KOPT-K1 (cell line): ENCODE results near the gene MAP3K8.
A peak's percentile ranks its signal among the peaks of the same experiment; 100 is the strongest.
"Not testable (repeated sequence)": the region's sequence is repeated elsewhere in the genome, so short reads cannot be mapped to it uniquely, and the experiment has no call there.

Source experiments
- H3K27ac ChIP-seq: fragments of 200-600 bp; sonication (generic); 2 replicates; pipeline ENCODE4 v1.5.1; 2016; ENCODE audit warnings: antibody characterized with exemption, mild to moderate bottlenecking, low read depth, low read length; ENCODE audit not compliant: poor library complexity, severe bottlenecking
- H3K36me3 ChIP-seq: fragments of 200-600 bp; sonication (generic); 2 replicates; pipeline ENCODE4 v1.5.1; 2017; ENCODE audit warnings: antibody characterized with exemption, mild to moderate bottlenecking, low read length, moderate library complexity; ENCODE audit not compliant: insufficient read depth
- H3K9me3 ChIP-seq: fragments of 200-600 bp; sonication (generic); 2 replicates; pipeline ENCODE4 v1.5.1; 2017; ENCODE audit warnings: antibody characterized with exemption, low read length, mild to moderate bottlenecking; ENCODE audit not compliant: insufficient read depth, poor library complexity, severe bottlenecking

Gene MAP3K8

DNA sequence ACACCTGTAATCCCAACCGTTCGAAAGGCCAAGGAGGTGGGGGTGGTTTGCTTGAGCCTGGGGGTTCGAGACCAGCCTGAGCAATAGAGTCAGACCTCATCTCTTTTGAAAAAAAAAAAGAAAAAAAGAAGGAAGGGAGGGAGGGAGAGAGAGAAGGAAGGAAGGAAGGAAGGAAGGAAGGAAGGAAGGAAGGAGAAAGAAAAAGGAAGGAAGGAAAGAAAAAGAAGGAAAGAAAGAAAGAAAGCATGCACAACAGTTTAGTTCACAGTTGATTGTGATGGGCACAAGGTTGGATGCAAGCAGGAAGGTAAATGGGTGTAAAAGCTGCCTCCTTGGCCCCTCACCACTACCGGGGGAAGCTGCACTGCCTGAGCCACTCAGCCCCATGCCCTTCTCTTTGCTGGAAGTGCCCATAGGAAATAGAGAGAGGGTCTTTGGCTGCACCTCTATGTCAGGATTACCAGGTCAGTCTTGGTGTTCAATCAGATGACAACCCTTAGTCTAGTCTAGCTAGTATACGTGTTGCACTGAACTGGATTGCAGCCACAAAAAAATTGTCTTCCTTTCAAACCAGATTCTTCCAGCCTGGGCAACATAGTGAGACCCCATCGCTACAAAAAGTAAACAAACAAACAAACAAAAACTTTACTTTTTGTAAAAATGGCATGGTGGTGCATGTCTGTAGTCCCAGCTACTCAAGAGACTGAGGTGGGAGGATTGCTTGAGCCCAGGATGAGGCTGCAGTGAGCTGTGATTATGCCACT is 20.0 kb downstream of the MAP3K8 start:
- no peak overlapping the region for H3K27ac ChIP-seq
- no peaks in the 10 kb centered on the region for H3K36me3 ChIP-seq
- no peaks in the 10 kb centered on the region for H3K9me3 ChIP-seq

DNA sequence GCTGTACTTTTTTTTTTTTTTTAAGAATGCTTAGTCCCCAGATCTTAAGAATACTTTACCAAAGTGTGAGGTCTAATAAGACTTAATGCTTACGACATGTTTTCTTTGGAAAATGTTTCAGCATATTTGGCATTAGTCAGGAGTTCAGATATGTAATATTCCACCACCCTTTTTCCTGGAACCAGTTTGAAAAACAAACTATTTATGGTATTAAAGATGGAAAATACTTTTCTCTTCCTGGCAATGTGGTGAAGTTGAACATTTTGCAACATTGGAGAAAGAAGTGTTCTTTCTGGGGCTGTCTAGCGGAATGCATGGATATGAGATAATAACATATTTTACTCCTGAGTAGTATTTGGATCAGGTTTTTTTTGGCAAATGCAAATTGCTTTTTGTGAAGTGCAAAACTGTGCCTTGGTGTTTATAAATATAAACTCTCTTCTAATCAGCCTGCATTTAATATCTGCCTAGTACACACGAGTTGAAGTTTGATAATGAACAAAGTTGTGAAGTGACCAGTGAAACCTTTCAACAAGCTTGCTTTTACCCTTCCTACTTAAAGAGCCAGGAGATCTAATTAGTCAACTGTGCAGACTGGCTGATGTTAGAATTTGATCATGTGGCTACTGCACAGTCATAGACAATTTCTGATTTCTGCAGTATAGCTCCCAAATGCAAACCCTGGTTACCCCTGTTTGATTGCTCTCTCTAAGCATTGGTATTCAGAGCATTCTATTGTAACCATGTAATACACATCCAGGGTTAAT is 20.9 kb downstream of the MAP3K8 start:
- Histone ChIP-seq H3K36me3 (no peaks in the 10 kb centered on the region), H3K27ac (peak overlapping the region; percentile 44), H3K9me3 (no peaks in the 10 kb centered on the region)

DNA sequence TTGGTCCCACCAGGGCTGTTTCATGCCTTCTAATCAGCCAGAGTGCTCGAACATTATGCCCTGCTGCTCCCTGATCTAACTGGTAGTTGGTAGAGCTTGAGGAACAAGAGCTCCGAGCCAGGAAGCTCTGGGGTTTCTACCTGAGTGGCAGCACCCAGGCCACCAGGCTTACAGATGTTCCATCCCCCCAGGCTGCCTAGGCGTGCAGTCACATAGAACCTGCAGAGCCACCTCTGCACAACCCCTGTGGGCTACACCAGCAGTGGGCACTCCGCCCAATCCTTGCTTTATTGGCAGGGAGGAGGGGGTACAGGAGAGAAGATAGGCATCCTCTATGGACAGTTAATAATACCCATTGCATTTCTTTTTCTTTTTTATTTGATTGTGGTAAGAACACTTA is 21.8 kb downstream of the MAP3K8 start:
- Histone ChIP-seq H3K36me3 (no peaks in the 10 kb centered on the region), H3K27ac (peak overlapping the region; percentile 44), H3K9me3 (no peaks in the 10 kb centered on the region)

DNA sequence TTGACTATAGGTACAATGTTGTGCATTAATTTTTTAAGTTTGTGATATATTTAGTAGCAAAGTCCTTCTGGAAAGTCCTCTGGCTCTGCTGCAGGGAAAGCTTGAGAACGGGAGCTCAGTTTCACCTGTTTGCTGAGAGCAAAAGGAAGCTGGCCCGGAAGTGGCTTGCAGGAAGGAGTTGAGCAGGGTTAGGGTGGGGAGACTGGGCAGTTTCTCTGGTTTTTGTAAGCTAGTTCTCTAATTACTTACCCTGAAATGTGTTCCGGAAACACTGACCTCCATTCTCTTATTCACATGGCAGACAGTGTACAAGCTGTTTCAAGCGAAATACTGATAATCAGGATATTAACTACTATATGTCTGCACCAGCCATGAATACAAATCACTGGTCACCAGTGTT is 22.3 kb downstream of the MAP3K8 start:
- peak overlapping the region; percentile 44 for H3K27ac ChIP-seq
- no peaks in the 10 kb centered on the region for H3K36me3 ChIP-seq

DNA sequence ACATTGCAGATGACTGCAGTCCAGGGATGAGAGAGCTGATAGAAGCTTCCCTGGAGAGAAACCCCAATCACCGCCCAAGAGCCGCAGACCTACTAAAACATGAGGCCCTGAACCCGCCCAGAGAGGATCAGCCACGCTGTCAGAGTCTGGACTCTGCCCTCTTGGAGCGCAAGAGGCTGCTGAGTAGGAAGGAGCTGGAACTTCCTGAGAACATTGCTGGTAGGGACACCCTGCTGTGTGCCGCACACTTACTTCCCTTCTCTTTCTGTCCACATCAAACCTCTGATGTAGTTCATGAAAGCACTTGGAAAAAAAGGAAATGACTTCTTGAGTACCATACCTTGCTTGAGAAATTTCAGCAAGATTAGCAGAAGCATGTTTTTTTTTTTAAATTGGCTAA is 25.3 kb downstream of the MAP3K8 start:
- Histone ChIP-seq H3K27ac (no peak overlapping the region), H3K36me3 (no peaks in the 10 kb centered on the region), H3K9me3 (no peaks in the 10 kb centered on the region)

More for the DNA sequence above, 22.3 kb downstream of the MAP3K8 start:
- no peaks in the 10 kb centered on the region for H3K9me3 ChIP-seq

DNA sequence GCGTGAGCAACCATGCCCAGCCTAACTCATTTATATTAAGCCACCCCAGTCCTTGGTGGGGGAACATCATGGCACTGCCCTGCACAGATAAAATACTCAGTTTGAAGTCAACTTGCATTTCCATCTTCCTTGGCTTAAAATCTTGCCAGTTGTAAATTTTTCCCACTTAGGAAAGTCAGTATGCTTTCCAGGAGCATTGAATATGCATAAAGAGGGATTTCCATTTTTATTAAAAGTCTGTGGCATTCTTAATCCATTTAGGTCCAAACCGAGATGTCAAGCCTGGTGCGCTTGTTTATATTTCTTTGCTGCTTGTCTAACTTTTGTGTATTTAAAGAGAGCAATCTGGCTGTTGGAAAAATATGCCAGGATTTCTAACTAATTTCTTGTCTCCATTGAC is 26.1 kb downstream of the MAP3K8 start:
- no peaks in the 10 kb centered on the region for H3K9me3 ChIP-seq
- H3K36me3 ChIP-seq: no peaks in the 10 kb centered on the region
- no peak overlapping the region for H3K27ac ChIP-seq

DNA sequence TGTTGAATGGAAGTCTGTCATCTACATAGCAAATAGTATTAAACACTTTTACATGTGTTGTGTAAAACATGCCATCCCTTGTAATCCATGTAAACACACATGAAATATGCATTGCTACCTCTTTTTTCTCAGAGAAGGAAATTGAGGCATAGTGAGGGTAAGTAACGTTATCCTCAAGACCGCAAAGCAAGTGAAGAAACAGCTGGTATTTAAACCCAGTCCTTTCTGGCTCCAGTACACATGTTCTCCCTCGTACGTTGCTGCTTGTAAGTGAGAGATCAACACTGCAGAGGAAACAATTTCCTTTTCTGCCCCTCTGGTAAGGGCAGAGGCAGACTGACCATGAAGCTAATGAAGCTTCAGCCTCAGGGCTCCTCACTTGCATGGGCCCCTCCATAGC is 28.5 kb downstream of the MAP3K8 start:
- Histone ChIP-seq H3K27ac (no peak overlapping the region), H3K9me3 (no peaks in the 10 kb centered on the region)

DNA sequence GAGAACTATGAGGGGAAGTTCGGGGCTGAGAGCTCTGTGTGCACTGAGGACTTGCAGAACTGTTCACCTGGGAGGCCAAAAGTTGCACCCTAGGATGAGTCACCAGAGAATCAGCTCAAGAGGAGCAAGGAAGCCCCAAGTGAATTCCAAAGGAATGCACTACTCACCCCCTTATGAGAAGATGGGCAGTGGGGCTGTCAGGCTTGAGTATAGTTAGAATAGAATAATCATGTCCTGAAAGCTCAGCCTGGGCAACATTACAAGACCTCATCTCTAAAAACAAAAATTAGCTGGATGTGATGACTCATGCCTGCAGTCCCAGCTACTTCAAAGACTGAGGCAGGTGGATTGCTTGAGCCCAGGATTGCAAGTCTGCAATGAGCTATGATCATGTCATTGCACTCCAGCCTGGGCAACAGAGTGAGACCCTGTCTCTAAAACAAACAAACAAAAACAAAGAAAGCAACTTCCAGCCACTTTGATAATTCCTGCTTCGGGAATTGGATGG is 30.0 kb downstream of the MAP3K8 start:
- Histone ChIP-seq H3K27ac (no peak overlapping the region), H3K9me3 (no peaks in the 10 kb centered on the region), H3K36me3 (no peaks in the 10 kb centered on the region)

More for the DNA sequence above, 28.5 kb downstream of the MAP3K8 start:
- no peaks in the 10 kb centered on the region for H3K36me3 ChIP-seq

DNA sequence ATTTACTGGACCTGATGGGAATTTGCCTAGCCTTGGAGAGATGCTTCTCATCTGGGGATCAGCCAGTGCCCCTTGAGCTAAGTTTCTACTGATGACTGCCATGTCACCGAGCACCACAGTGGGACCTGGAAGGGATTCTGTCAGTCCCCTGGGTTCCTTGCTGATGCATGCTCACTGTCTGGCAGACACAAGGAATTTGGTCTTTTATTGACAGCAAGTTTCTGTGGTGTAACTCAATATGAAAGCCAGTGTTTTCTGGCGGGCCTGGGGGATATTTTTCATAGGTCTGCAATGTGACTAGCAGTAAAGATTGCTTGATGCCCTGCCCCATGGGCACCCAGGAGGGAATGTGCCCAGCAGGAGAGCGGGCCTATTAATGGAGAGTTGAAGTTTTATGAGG is 30.7 kb downstream of the MAP3K8 start:
- Histone ChIP-seq H3K27ac (no peak overlapping the region), H3K36me3 (no peaks in the 10 kb centered on the region), H3K9me3 (no peaks in the 10 kb centered on the region)

DNA sequence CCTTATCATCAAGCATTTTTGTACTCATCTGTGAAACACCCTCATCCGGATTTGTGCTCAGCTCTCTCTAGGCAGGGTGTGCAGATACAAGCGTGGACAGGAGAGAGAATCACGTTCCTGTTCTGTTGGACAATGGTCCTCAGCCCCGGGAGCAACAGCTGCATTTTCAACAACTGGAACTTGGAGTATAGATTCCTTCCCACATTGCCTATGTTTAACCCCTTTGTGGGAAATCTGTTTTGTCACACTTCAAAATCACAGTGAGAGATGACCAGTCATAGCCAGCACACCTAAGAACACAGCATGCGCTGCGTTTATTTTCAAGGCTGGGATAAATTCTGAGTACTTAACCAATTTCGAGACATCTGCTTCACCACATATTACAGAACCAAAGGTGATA is 32.5 kb downstream of the MAP3K8 start:
- Histone ChIP-seq H3K9me3 (no peaks in the 10 kb centered on the region), H3K36me3 (no peaks in the 10 kb centered on the region), H3K27ac (no peak overlapping the region)

DNA sequence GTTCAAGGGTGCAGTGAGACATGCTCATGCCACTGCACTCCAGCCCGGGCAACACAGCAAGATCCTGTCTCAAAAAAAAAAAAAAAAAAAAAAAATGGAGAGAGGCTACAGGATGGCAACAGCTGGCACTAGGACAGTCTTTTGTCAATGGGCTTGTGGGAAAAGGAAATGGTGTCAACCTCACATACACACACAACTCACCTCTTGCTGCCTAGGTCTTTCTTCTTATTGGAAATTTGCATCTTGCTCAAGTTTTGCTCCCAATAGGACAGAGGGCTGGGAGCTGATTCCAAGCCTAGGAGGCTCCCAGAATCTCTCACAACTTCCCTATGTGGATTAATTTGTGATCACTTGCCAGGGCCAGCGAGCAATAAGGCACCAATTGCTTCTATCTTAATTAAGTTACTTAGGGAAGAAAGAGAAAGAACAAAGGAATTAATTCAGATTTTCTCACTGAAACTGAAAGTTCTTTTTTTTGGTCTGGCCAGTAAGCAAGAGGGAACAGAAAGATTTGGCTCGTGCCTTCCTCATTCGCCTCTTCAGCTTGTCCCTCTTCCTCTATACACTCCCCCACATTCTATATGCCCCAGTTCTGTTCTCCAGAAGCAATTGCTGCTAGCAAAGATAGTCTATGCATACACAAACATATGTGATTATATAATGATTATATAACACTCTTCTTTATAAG is 33.8 kb downstream of the MAP3K8 start:
- Histone ChIP-seq H3K27ac (no peak overlapping the region), H3K9me3 (no peaks in the 10 kb centered on the region), H3K36me3 (no peaks in the 10 kb centered on the region)

DNA sequence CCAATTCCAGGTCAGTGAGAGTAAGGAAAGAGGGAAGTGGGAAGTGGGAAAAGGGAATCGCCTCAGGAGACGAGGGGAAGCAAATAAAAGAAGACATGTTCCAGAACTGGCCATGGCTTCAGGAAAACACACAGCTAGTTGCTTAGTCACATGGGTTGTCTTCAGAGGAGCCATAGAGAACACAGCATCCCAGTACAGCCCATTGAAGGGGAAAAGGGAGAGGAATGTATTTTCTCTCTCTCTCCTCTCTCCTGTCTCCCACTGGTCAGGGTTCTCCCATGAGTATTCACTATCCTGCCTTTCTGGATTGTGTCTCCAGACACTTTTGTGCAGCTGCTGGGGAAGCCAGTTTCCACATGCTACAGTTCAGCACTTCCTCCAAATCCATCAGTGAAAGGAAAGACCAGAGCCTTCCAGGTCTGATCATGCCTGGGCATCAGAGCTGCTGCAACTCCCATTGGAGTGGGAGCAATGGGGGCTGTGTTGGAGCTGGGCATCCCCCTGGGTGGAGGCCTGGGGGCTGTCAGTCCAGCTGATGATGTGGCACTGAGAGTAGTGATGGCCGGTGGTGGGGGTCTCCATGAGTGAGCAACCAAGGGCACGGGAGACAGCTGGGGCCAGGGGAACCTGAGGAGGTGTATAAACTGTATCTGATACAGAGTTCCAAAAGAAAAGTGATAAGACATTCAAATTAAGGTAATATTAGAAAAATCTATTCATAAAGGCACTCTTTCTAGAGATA is 38.6 kb downstream of the MAP3K8 start:
- Histone ChIP-seq H3K36me3 (no peaks in the 10 kb centered on the region), H3K27ac (no peak overlapping the region), H3K9me3 (no peaks in the 10 kb centered on the region)

DNA sequence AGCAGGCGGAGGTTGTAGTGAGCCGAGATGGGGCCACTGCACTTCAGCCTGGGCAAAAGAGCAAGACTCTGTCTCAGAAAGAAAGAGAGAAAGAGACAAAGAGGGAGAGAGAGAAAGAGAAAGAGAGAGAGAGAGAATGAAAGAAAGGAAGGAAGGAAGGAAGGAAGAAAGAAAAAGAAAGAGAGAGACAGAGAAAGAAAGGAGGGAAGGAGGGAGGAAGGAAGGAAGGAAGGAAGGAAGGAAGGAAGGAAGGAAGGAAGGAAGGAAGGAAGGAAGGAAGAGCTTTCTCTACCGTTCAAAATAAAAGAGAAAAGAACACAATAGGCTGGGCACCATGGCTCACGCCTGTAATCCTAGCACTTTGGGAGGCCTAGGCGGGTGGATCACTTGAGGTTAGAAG is 41.5 kb downstream of the MAP3K8 start:
- not testable (repeated sequence) for H3K9me3 ChIP-seq, H3K27ac ChIP-seq, H3K36me3 ChIP-seq

DNA sequence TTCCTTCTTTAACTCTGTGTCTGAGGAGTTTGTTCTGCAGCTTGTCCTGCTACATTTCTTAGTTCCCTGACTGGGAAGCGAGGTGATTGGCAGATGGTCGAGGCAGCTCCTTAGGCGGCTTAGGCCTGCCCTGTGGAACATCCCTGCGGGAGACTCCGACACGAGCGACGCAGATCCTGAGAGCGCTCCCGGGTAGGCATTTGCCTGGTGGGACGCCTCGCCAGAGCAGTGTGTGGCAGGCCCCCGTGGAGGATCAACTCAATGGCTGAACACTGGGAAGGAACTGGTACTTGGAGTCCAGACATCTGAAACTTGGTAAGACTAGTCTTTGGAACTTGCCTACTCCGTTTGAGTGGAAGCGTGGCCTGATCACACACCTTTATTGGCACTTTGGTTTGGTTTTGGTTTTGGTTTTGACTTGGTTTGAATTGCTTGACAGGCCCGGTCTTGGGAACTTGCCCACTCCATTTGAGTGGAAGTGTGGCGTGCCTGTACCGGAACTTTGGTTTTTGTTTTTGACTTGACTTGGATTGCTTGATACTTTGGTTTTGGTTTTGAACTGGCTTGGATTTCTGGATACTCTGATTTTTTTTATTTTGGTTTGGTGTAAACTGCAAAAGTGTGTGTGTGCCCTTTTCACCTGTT is 42.6 kb downstream of the MAP3K8 start:
- no peaks in the 10 kb centered on the region for H3K36me3 ChIP-seq
- peaks cover 5% of the 10 kb centered on the region for H3K9me3 ChIP-seq
- H3K27ac ChIP-seq: no peak overlapping the region
